Measurements from ENCODE around the gene DUSP2.

The DUSP2 gene

GRCh38 chr2:96159084-96159830 lies 14.0 kb upstream of the DUSP2 start:
- no peak for TF ChIP-seq SIN3A (IDR thresholded peaks at IDR 0.05; ENCODE audit: borderline replicate concordance, insufficient read depth, low read length)
- no peak for TF ChIP-seq REST (IDR thresholded peaks at IDR 0.05; ENCODE audit: insufficient read depth in 1 of 2, low read depth in 2 of 2, low read length in 2 of 2)
- no peak for TF ChIP-seq POLR2AphosphoS5 (IDR thresholded peaks at IDR 0.05; ENCODE audit: low read depth, low read length)
- no peak for TF ChIP-seq TAF1 (IDR thresholded peaks at IDR 0.05; ENCODE audit: borderline replicate concordance, insufficient read depth, low read length)
- TF ChIP-seq FOXP2 (optimal IDR thresholded peaks at IDR 0.05; ENCODE audit: borderline replicate concordance, extremely low read depth, extremely low read length, insufficient read depth) = no peak

DNA sequence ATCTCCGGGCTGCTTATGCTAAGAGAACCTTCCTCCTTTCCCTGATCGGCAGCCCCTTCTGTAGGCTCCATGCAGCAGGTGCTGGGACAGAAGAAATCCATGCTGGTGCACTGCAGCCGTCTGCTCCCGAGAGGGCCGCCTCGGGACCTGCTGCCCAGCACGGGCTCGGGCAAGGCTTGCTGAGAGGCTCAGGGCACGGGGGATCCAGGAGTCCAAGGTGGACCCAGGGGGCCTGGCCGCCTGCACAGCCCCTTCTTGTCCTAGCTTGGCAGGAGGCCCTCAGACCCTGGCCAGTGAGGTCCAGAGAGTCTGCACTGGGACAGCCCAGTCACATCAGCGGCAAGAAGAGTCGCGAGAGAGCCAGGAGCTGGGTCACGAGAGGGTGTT lies 13.3 kb upstream of the DUSP2 start:
- no peak for TF ChIP-seq REST (IDR thresholded peaks at IDR 0.05; ENCODE audit: insufficient read depth in 1 of 2, low read depth in 2 of 2, low read length in 2 of 2)
- no peak for TF ChIP-seq TAF1 (IDR thresholded peaks at IDR 0.05; ENCODE audit: borderline replicate concordance, insufficient read depth, low read length)

GRCh38 chr2:96157649-96158553 lies 12.7 kb upstream of the DUSP2 start:
- TF ChIP-seq SIN3A (IDR thresholded peaks at IDR 0.05; ENCODE audit: borderline replicate concordance, insufficient read depth, low read length) (no peak), FOXP2 (optimal IDR thresholded peaks at IDR 0.05; ENCODE audit: borderline replicate concordance, extremely low read depth, extremely low read length, insufficient read depth) (no peak), REST (IDR thresholded peaks at IDR 0.05; ENCODE audit: insufficient read depth in 1 of 2, low read depth in 2 of 2, low read length in 2 of 2) (no peak)

- no peak for TF ChIP-seq REST (IDR thresholded peaks at IDR 0.05; ENCODE audit: insufficient read depth in 1 of 2, low read depth in 2 of 2, low read length in 2 of 2)
- TF ChIP-seq TAF1 (IDR thresholded peaks at IDR 0.05; ENCODE audit: borderline replicate concordance, insufficient read depth, low read length) = no peak
- no peak for TF ChIP-seq FOXP2 (optimal IDR thresholded peaks at IDR 0.05; ENCODE audit: borderline replicate concordance, extremely low read depth, extremely low read length, insufficient read depth)
- TF ChIP-seq POLR2AphosphoS5 (IDR thresholded peaks at IDR 0.05; ENCODE audit: low read depth, low read length) = no peak
- TF ChIP-seq SIN3A (IDR thresholded peaks at IDR 0.05; ENCODE audit: borderline replicate concordance, insufficient read depth, low read length) = no peak
Observed at GRCh38 chr2:96156926-96157648, 11.8 kb upstream of the DUSP2 start.
